Activated T-cell treated with anti-CD3 and anti-CD28 coated beads, Interleukin-2, amount 50 U/mL, for 1 hour (primary cell): ENCODE results near the gene B4GALT5.
"Not testable (repeated sequence)": the region's sequence is repeated elsewhere in the genome, so short reads cannot be mapped to it uniquely, and the experiment has no call there.

Source experiments
- DNase-seq: peaks from one replicate; pipeline ENCODE4 v3.0.0-alpha.2; 2020

The B4GALT5 gene

GRCh38 chr20:49677777-49678758 lies 35.6 kb downstream of the B4GALT5 start:
- DNase-seq = no peak

DNA sequence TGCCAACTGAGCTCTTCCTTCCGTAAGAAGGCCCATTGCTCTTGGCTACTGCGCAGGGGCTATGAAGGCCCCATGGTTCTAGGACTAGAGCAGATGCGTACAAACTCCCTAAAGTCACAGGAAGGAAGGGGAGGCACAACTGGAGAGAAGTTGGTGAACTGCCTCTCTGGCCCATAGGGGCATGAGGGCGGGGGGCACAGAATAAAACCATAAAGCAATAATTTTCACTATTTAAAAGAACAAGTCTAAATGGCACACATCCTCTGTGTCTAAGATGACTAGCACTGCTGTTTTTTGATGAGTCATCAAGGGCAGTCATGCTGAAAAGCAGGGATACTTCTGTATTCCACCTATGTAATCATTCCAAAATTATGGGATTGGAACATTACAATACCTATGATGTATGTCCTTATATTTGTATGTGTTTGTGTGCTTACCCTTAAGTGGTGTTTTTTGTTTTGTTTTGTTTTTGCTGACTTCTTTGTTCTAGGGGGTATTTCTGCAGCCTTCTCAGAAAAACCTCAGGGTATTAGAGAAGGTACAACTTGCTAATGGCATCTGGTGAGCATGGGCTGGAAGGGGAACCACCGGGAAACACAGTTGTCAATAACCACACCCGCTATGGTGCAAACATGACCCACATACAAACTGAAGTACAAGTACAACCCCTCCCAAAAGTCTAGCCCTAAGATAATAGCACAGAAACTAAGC lies 36.9 kb downstream of the B4GALT5 start:
- DNase-seq = peak; percentile 24

DNA sequence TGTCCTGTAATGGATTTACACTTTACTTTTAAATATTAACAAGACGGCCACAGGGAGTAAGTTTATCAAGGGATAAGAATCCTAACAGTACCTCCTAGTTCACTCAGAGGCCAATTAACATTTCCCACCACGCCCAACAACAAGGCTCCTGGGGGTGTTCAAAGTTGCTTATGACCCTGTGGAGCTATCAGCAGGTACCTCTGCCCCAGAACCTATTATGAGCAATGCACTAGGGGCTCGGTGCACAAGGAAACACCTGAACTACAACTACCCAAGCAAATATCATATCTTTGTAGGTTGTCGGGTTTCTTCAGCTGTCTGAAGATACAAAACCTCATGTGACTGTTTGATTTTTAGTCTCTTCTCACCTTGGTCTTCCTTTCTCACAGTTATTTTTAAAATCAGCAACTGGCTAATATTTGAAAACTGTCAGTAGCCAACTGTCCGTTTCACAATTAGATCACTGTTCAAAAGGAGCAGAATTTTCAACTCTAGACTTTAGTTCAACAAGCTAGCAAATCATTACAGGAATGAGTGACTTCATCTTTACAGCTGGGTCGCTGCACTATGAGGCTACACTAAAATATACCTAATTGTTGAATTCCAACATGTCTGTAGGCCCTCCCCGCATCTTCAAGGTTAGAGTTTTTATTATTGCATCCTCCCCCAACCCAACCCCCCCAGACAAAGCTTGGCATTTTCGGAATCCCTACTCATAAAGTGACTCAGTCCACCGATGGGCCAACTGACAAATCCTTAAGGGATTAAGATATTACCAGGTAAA lies 38.1 kb downstream of the B4GALT5 start:
- DNase-seq = no peak

DNA sequence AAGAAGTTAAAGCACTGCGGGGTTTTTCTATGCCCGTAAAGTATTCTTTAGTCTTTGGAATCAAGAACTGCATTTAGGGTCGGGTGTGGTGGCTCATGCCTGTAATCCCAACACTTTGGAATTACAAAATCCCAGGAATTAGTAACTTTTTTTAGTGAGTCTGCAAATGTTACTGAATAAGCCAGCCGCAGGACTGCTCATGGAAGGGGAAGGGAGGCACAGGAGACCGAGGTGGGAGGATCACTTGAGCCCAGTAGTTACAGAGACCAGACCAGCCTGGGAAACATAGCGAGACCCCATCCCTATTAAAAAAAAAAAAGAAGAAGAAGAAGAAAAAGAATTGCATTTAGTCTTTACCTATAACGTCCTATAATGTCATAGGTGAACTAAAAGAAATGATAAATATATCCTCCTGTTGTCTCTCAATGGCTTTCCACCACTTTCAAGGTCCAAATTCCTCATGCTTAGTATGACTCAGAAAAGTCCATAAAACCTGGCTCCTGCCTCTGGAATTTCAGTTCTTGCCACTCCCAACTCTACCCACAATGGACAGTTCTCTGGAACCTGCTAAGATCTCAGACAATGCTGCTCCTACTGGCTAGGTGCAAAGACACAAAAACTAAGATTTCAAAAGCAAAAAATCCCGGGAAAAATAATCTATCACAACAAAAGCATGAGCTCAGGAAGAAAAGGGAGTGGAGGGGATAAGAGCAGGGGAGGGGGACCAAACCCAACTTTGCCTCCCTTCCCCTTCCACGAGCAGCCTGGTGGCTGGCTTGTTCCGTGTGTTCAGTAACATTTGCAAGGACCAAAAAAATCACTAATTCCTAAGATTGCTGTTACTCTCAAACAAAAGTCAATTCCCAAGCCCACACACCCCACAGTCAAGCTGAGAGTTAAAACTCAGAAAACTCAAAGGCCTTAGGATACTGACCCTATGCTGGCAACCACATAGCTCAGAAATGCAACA lies 39.0 kb downstream of the B4GALT5 start:
- DNase-seq = no peak

DNA sequence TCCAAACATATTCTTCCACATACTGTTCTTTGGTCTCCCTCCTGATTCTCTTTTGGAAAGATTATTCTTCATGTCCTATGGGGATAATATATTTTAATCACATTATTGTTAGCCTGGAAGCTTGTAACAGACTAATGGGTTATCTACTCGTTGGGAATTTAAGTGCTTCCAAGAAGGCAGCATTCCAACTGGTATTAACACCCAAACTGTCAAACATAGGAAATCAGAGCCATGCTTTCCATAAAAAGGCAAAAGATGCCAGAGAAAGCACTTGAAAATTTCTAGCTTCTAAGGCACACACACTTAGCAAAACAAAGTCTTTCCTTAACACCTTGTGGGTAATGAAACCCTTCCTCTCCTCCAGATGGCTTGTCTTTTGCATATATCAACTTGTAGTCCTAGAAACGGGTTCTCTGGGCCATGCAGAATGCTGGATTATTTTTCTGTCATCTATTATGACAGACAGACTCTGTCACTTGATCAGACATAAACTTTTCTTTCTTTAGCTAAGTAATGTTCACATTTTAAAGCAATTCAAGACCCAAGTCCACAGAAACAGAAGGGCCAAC lies 41.5 kb downstream of the B4GALT5 start:
- DNase-seq = no peak

DNA sequence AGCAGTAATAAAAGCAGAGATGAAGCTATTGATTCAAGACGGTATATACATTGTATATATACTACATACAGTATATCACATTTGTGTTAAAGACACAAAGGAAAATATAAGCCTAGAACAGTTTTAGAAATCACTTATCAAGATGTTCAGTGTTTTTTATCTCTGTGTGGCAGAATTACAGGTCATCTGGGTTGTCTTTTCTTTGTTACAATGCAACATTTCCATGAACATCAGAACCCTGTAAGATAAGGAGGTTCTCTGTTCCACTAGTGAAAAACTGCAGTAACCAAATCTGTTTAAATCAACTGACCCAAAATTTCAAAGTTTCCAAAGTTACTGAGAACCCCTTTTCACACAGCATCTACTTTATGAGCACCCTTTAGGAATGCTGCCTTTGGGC lies 42.2 kb downstream of the B4GALT5 start:
- no peak for DNase-seq

DNA sequence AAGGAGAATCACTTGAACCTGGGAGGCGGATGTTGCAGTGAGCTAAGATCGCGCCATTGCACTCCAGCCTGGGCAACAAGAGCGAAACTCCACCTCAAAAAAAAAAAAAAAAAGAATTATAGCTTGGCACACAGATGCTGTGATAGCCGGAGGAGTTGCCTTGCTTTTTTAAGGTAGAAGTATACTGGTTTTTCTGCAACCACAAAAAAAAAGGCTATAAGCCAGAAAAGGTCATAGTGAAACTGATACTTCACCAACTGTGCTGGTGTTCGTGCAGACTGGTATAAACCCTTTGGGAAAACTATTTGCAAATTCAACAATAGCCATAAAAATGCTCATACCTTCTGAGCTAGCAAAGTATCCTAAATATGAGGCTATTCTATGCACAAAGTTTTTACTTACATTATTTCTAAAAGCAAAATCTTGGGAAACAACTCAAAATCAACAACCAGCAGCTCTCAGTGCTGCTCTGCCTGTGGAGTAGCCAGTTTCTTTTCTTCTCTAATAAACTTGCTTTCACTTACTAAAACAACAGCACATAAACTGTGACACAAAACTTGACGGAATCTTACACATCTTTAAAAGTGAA lies 44.0 kb downstream of the B4GALT5 start:
- DNase-seq = no peak

DNA sequence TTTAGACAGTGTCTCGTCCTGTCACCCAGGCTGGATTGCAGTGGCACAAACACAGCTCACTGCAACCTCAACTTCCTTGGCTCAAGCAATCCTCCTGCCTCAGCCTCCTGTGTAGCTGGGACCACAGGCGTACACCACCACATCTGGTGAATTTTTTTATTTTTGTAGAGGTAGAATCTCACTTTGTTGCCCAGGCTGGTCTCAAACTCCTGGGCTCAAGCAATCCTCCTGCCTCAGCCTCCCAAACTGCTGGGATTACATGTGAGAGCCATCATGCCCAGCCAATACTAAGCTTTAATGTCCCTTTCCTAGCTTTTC lies 44.8 kb downstream of the B4GALT5 start:
- not testable (repeated sequence) for DNase-seq

- peak; percentile 63 for DNase-seq
Observed at GRCh38 chr20:49668181-49668877, 45.3 kb downstream of the B4GALT5 start.

DNA sequence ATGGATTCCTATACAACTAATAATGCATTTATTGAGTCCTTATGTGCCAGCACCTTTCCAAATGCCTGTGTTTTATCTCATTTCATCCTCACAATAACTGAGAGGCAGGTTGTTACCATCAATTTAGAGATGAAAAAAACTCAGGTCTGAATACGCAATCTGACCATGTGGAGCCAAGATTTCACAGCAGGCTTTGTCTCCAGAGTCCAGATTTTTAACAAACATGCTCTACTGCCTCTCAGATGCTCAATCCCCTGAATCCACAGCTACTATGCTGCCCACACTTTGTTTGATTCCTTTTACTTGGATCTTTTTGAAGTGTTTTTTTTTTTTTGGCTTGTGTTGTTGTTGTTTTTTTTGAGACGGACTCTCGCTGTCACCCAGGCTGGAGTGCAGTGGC lies 46.8 kb downstream of the B4GALT5 start:
- DNase-seq = no peak

DNA sequence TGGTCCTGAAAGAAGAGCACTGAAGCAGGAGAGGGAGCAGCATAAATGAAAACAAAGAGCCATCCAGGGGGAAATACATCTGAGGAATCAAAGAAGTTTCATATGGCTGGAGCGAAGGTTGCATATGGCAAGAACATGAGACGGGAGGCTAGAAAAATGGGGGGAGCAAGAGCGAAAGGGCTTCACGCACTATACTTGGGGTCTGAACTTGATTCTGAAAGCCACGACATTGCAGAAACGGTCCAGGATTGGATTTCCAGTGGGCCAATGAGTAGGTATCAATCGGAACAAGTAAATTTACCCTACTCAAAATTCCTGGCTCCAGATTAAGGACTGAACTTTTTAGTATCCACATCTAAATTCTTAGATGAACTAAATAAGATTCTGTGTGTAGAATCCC lies 47.9 kb downstream of the B4GALT5 start:
- no peak for DNase-seq

- DNase-seq = no peak
Observed at GRCh38 chr20:49664612-49665313, 48.9 kb downstream of the B4GALT5 start.

DNA sequence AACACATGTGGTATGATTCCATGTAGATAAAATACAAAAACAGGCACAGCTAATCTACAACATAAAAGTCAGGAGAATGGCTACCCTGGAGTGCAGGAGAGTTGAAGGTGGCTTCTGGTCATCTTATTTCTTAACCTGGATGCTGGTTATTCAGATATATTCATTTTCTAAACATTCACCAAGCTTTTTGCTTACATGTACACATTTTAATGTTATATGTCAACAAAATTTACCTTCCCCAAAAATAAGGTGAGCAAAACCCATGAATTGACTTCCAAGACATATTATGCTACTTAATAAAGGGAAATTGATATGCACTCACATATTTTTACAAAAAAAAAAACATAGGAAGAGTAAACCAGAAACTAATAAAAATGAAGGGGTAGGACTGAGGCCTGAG lies 50.6 kb downstream of the B4GALT5 start:
- DNase-seq = no peak

DNA sequence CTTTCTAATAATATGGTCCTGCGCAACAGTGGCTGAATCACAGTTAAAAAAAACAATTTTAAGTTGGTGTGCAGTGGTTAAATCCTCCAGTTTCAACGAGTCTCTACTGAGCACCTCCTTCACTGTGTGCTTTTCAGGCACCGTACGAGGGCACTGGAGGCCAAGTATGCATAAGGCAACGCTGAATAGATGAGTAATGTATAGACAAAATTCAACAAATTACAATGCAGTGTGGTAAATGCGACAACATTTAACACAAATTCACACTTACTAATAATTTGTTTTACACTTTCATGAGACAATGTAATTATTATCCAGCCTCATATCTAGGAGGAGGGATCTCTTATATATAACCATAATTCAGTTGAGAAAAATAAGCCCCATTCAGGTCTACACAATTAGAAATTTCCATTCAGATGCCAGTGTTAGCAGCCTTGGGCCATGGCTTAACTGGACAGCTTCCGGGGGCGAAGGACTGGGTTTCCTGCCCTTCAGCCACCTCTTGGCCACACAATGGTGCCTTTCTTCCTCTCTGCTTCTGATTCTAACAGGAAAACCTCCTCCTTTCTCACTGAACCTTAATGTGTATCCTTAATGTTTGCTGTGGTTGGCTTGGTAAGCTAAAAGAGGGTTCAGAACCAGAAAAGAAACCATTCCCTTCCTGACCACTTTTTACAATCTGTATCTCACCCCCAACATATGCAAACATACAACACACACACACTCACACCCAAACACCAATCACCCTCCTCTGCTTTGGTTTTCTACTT lies 51.9 kb downstream of the B4GALT5 start:
- DNase-seq = no peak

GRCh38 chr20:49660912-49661311 lies 52.8 kb downstream of the B4GALT5 start:
- no peak for DNase-seq

GRCh38 chr20:49659056-49659455 lies 54.6 kb downstream of the B4GALT5 start:
- no peak for DNase-seq

GRCh38 chr20:49658508-49658907 lies 55.2 kb downstream of the B4GALT5 start:
- DNase-seq = no peak

DNA sequence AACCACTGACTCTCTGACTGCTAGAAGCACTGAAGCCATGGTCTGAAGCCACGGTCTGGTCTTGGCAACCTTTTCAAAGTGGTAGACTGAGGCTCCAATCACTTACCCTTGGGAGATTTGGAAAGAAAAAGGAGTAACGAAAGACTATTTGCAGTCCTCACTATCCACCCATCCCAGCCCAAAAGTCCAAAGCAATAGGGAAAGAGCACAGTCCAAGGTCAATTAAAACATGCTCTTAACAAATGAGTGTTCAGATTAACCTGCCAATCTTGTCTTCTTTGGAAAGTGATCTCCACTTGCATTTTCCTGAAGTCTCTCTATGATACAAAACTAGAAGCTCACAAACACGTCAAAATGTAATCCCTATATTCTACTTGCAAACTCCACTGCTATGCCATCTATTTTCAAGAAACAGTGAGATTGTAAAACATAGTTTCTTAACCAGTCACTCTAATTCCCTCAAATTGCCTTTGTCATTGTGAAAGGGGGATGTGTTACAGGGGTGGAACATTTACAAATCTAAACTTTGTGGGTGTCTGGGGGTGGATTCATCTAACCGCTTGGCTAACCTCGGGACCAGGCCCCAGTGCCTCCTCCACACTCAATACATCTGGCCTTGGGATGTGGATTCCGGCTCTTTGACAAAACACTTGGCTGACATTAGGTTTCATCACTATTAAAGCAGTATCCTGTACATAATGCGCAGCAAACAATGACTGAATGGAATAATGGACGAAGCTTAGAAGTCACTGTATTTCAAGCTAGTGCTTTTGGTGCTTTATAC lies 56.4 kb downstream of the B4GALT5 start:
- no peak for DNase-seq

DNA sequence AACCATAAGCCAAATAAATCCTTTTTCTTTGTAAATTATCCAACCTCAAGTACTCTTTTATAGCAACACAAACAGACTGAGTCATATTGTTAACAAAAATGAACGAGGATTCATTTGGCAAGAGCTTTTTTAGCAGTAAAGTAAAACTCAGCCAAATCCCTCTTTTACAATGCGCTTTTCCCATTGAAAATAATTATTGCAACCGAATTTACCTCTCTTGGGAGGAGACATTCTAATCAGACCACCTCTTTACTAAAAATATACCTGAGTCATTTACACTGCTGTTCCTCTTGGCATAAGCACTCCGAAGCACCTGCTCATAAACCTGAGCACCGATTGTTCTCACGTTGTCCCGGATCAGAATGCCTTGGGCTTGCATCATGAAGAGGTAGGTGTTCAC lies 57.4 kb downstream of the B4GALT5 start:
- no peak for DNase-seq
